ENCODE measurements around the gene SRP68. TPM values are rescaled to one million over a fixed set of nuclear protein-coding genes. Genes with fewer than 3 reads are reported as not detected.
"Not testable (repeated sequence)": the region's sequence is repeated elsewhere in the genome, so short reads cannot be mapped to it uniquely, and the experiment has no call there.

The SRP68 gene
- total RNA-seq, 1 donor from 2014 or later = 88.0 TPM

- DNase-seq (ENCODE audit: low spot score) = peak; percentile 83
Observed at GRCh38 chr17:76046064-76046463, 26.3 kb downstream of the SRP68 start.

- not testable (repeated sequence) for DNase-seq (ENCODE audit: low spot score)
Observed at GRCh38 chr17:76044475-76045007, 27.8 kb downstream of the SRP68 start.

GRCh38 chr17:76042868-76043267, 29.4 kb downstream of the SRP68 start:
- DNase-seq (ENCODE audit: low spot score) = not testable (repeated sequence)

GRCh38 chr17:76040376-76040775, 31.9 kb downstream of the SRP68 start:
- DNase-seq (ENCODE audit: low spot score) = no peak

- no peak for DNase-seq (ENCODE audit: low spot score)
Observed at GRCh38 chr17:76039121-76039520, 33.2 kb downstream of the SRP68 start.

GRCh38 chr17:76038050-76038449, 34.3 kb downstream of the SRP68 start:
- no peak for DNase-seq (ENCODE audit: low spot score)

GRCh38 chr17:76036497-76037261, 35.6 kb downstream of the SRP68 start:
- no peak for DNase-seq (ENCODE audit: low spot score)

GRCh38 chr17:76034428-76035350, 37.6 kb downstream of the SRP68 start:
- DNase-seq (ENCODE audit: low spot score) = no peak

GRCh38 chr17:76033139-76033538, 39.2 kb downstream of the SRP68 start:
- no peak for DNase-seq (ENCODE audit: low spot score)

- DNase-seq (ENCODE audit: low spot score) = no peak
Observed at GRCh38 chr17:76032780-76033108, 39.6 kb downstream of the SRP68 start.

- DNase-seq (ENCODE audit: low spot score) = no peak
Observed at GRCh38 chr17:76032073-76032779, 40.1 kb downstream of the SRP68 start.

- peak; percentile 92 for DNase-seq (ENCODE audit: low spot score)
Observed at GRCh38 chr17:76027159-76027839, 45.0 kb downstream of the SRP68 start, which contains the start of gene EVPL. EVPL (minus strand) TSS chr17:76027306; CDS start chr17:76027198, 108 bp downstream.

- no peak for DNase-seq (ENCODE audit: low spot score)
Observed at GRCh38 chr17:76026714-76027158, 45.6 kb downstream of the SRP68 start.

- no peak for DNase-seq (ENCODE audit: low spot score)
Observed at GRCh38 chr17:76025294-76025693, 47.0 kb downstream of the SRP68 start.

- no peak for DNase-seq (ENCODE audit: low spot score)
Observed at GRCh38 chr17:76024353-76024752, 48.0 kb downstream of the SRP68 start.

- no peak for DNase-seq (ENCODE audit: low spot score)
Observed at GRCh38 chr17:76023900-76024237, 48.4 kb downstream of the SRP68 start.

- no peak for DNase-seq (ENCODE audit: low spot score)
Observed at GRCh38 chr17:76022973-76023899, 49.1 kb downstream of the SRP68 start.

GRCh38 chr17:76022285-76022684, 50.0 kb downstream of the SRP68 start:
- DNase-seq (ENCODE audit: low spot score) = no peak

- no peak for DNase-seq (ENCODE audit: low spot score)
Observed at GRCh38 chr17:76019833-76020467, 52.4 kb downstream of the SRP68 start.

GRCh38 chr17:76018801-76019200, 53.5 kb downstream of the SRP68 start:
- DNase-seq (ENCODE audit: low spot score) = no peak
